IMR-90 (cell line): ENCODE data around the gene SEPTIN8. TPM values are rescaled to one million over a fixed set of nuclear protein-coding genes. Genes with fewer than 3 reads are reported as not detected.
A peak's percentile ranks its signal among the peaks of the same experiment; 100 is the strongest.

ENCODE experiments used
- ATAC-seq: fragments of 200-7000 bp; cut with Tn5 transposase; 2 replicates; pipeline ENCODE4 v1.9.1; 2020; ENCODE audit warnings: low read depth, mild to moderate bottlenecking, moderate library complexity
- BruUV-seq: library from RNA; stranded (reverse); fragments of 400-500 nt; replicated peaks from 2 replicates; lab custom pipeline; 2021; lab: Mats Ljungman, UMichigan
- CTCF ChIA-PET: fragments of 300-600 bp; formaldehyde crosslinking; extraction: SDS; loops from one replicate; lab custom pipeline; 2021; ENCODE audit warnings: antibody characterized with exemption; lab: Yijun Ruan, JAX
- POLR2A ChIA-PET: fragments of 300-600 bp; sonication (Branson Sonifier 250); formaldehyde crosslinking; loops from one replicate; lab custom pipeline; 2022; ENCODE audit warnings: antibody characterized with exemption; ENCODE audit not compliant: unreplicated experiment; lab: Charles Lee
- DNase-seq: peaks from one replicate; pipeline ENCODE4 v3.0.0; 2013
- H2AFZ ChIP-seq: replicated peaks from 2 replicates; pipeline ENCODE3; 2013; ENCODE audit warnings: low read length, mild to moderate bottlenecking; ENCODE audit not compliant: poor library complexity
- H2AK5ac ChIP-seq: 2 replicates; pipeline ENCODE4 v1.6.1; 2013; ENCODE audit warnings: low read depth, low read length, inconsistent platforms
- H2AK9ac ChIP-seq: replicated peaks from 2 replicates; pipeline ENCODE3; 2013; ENCODE audit warnings: mild to moderate bottlenecking, low read depth, low read length, moderate library complexity; ENCODE audit not compliant: poor library complexity
- H2BK120ac ChIP-seq: 2 replicates; pipeline ENCODE4 v1.6.1; 2013; ENCODE audit warnings: low read depth, low read length, inconsistent platforms
- H2BK15ac ChIP-seq: 3 replicates; pipeline ENCODE4 v1.6.1; 2013; ENCODE audit warnings: low read depth, low read length, inconsistent platforms
- H2BK20ac ChIP-seq: 2 replicates; pipeline ENCODE4 v1.6.1; 2013; ENCODE audit warnings: low read depth, mild to moderate bottlenecking, inconsistent platforms, low read length, moderate library complexity
- H2BK5ac ChIP-seq: 2 replicates; pipeline ENCODE4 v1.6.1; 2013; ENCODE audit warnings: mild to moderate bottlenecking, low read depth, low read length, inconsistent platforms; ENCODE audit not compliant: poor library complexity, severe bottlenecking
- H3K14ac ChIP-seq: replicated peaks from 2 replicates; pipeline ENCODE4 v1.6.1; 2013; ENCODE audit warnings: low read depth, low read length, inconsistent platforms
- H3K18ac ChIP-seq: 2 replicates; pipeline ENCODE4 v1.6.1; 2013; ENCODE audit warnings: low read depth, low read length, control low read depth
- H3K23ac ChIP-seq: 2 replicates; pipeline ENCODE4 v1.6.1; 2013; ENCODE audit warnings: low read depth, low read length, inconsistent platforms
- H3K27ac ChIP-seq: 2 replicates; pipeline ENCODE4 v1.5.1; 2013; ENCODE audit warnings: mild to moderate bottlenecking, control low read depth, low read length; ENCODE audit not compliant: insufficient read depth
- H3K27me3 ChIP-seq: 2 replicates; pipeline ENCODE4 v1.6.1; 2013; ENCODE audit warnings: low read length; ENCODE audit not compliant: control insufficient read depth, insufficient read depth
- H3K36me3 ChIP-seq: 2 replicates; pipeline ENCODE4 v1.6.1; 2013; ENCODE audit warnings: low read length, mixed read lengths; ENCODE audit not compliant: control insufficient read depth, insufficient read depth
- H3K4ac ChIP-seq: 2 replicates; pipeline ENCODE4 v1.6.1; 2013; ENCODE audit warnings: low read depth, low read length, inconsistent platforms
- H3K4me1 ChIP-seq: 2 replicates; pipeline ENCODE4 v1.6.1; 2013; ENCODE audit warnings: low read length, mixed read lengths; ENCODE audit not compliant: control insufficient read depth, insufficient read depth
- H3K4me2 ChIP-seq: 2 replicates; pipeline ENCODE4 v1.6.1; 2013; ENCODE audit warnings: low read depth, mild to moderate bottlenecking, control low read depth, low read length, moderate library complexity
- H3K4me3 ChIP-seq: 2 replicates; pipeline ENCODE4 v1.5.1; 2013; ENCODE audit warnings: low read depth, mild to moderate bottlenecking, control low read depth, low read length, moderate library complexity; ENCODE audit not compliant: insufficient read depth
- H3K56ac ChIP-seq: 2 replicates; pipeline ENCODE4 v1.6.1; 2013; ENCODE audit warnings: low read length, inconsistent platforms; ENCODE audit not compliant: insufficient read depth; ENCODE audit errors: extremely low read depth
- H3K79me1 ChIP-seq, 2 experiments: 2 replicates each; pipeline ENCODE4 v1.6.1; 2013; ENCODE audit warnings: low read length in 2 of 2, inconsistent platforms in 1 of 2, low read depth in 1 of 2
- H3K9ac ChIP-seq: 2 replicates; pipeline ENCODE4 v1.6.1; 2013; ENCODE audit warnings: low read depth, low read length, control low read depth
- H3K9me1 ChIP-seq: 2 replicates; pipeline ENCODE4 v1.6.1; 2013; ENCODE audit warnings: low read length, inconsistent platforms; ENCODE audit not compliant: insufficient read depth
- H3K9me3 ChIP-seq: 2 replicates; pipeline ENCODE4 v1.6.1; 2013; ENCODE audit warnings: low read length; ENCODE audit not compliant: control insufficient read depth, insufficient read depth
- H4K20me1 ChIP-seq: 2 replicates; pipeline ENCODE4 v1.6.1; 2013; ENCODE audit warnings: low read length, inconsistent platforms; ENCODE audit not compliant: insufficient read depth
- H4K5ac ChIP-seq: 2 replicates; pipeline ENCODE4 v1.6.1; 2013; ENCODE audit warnings: mild to moderate bottlenecking, low read depth, low read length, control low read depth
- H4K8ac ChIP-seq, 2 experiments: 2 replicates each; pipeline ENCODE4 v1.6.1; 2013; ENCODE audit warnings: low read depth in 2 of 2, low read length in 2 of 2, control low read depth in 1 of 2, inconsistent platforms in 1 of 2
- H4K91ac ChIP-seq: 2 replicates; pipeline ENCODE4 v1.6.1; 2013; ENCODE audit warnings: low read depth, low read length, inconsistent platforms; ENCODE audit not compliant: insufficient read depth
- BHLHE40 ChIP-seq: fragments of 150-350 bp; IDR thresholded peaks from 2 replicates; pipeline ENCODE4 v1.6.1; 2016; ENCODE audit warnings: mild to moderate bottlenecking, low read depth, low read length
- CEBPB ChIP-seq: IDR thresholded peaks from 2 replicates; pipeline ENCODE4 v1.6.1; 2012; ENCODE audit warnings: low read depth, low read length, improper control_type of control experiment
- CHD1 ChIP-seq: IDR thresholded peaks from 2 replicates; pipeline ENCODE4 v1.6.1; 2012; ENCODE audit warnings: low read depth, low read length, improper control_type of control experiment
- FOS ChIP-seq: fragments of 150-350 bp; IDR thresholded peaks from 2 replicates; pipeline ENCODE4 v1.6.1; 2016; ENCODE audit warnings: low read depth, low read length
- MAFK ChIP-seq: IDR thresholded peaks from 2 replicates; pipeline ENCODE4 v1.6.1; 2012; ENCODE audit warnings: low read depth, low read length, improper control_type of control experiment
- MAZ ChIP-seq: IDR thresholded peaks from 2 replicates; pipeline ENCODE4 v1.6.1; 2012; ENCODE audit warnings: low read depth, mild to moderate bottlenecking, low read length, improper control_type of control experiment, moderate library complexity, borderline replicate concordance
- MXI1 ChIP-seq: IDR thresholded peaks from 2 replicates; pipeline ENCODE4 v1.6.1; 2012; ENCODE audit warnings: low read depth, mild to moderate bottlenecking, low read length, moderate library complexity, borderline replicate concordance
- NFE2L2 ChIP-seq: fragments of 150-350 bp; IDR thresholded peaks from 2 replicates; pipeline ENCODE4 v1.6.1; 2016; ENCODE audit warnings: low read depth, mild to moderate bottlenecking, low read length
- POLR2A ChIP-seq: IDR thresholded peaks from 2 replicates; pipeline ENCODE4 v1.6.1; 2012; ENCODE audit warnings: mild to moderate bottlenecking, low read depth, low read length
- RAD21 ChIP-seq: IDR thresholded peaks from 2 replicates; pipeline ENCODE4 v1.6.1; 2012; ENCODE audit warnings: low read length, improper control_type of control experiment
- RCOR1 ChIP-seq: IDR thresholded peaks from 2 replicates; pipeline ENCODE4 v1.6.1; 2012; ENCODE audit warnings: mild to moderate bottlenecking, low read length, improper control_type of control experiment; ENCODE audit not compliant: insufficient replicate concordance
- RFX5 ChIP-seq: IDR thresholded peaks from 2 replicates; pipeline ENCODE4 v1.8.0; 2012; ENCODE audit warnings: low read depth, mild to moderate bottlenecking, low read length, moderate library complexity
- SMC3 ChIP-seq: fragments of 150-350 bp; IDR thresholded peaks from 2 replicates; pipeline ENCODE4 v1.6.1; 2016; ENCODE audit warnings: low read depth, mild to moderate bottlenecking, antibody characterized with exemption, low read length, moderate library complexity
- WGBS, 2 experiments: methylation state at CpG; one replicate each; pipeline versions ENCODE4 v1.1.5 to v1.1.7; 2013; ENCODE audit warnings: missing lambda C conversion rate in 2 of 2; ENCODE audit not compliant: insufficient read length in 1 of 2; ENCODE audit errors: extremely low coverage in 2 of 2; 5-methylcytosine and 5-hydroxymethylcytosine counted together
- dilution Hi-C: fragments of 300-500 bp; cut with HindIII; formaldehyde crosslinking; loops from one replicate; pipeline ENCODE4 v1.14.3; 2018; ENCODE audit warnings: low sequenced_read_pairs; ENCODE audit not compliant: unreplicated experiment
- in situ Hi-C: fragments of 300-500 bp; cut with MboI; formaldehyde crosslinking; loops from 3 replicates; pipeline ENCODE4 v1.14.3; 2019; ENCODE audit warnings: low sequenced_read_pairs, inconsistent platforms, mixed read lengths
- intact Hi-C: fragments of 100-400 bp; cut with micrococcal nuclease; formaldehyde crosslinking; loops from 2 replicates; pipeline ENCODE4 v1.10.0; 2022
- polyA plus RNA-seq, 3 experiments: library from polyadenylated mRNA; depleted of rRNA; stranded (reverse); fragments of >200 nt; gene quantifications; 2 replicates each; pipeline ENCODE4 v1.2.3, GENCODE V29; 2012; ENCODE audit warnings: low replicate concordance in 1 of 3
- total RNA-seq: library from RNA; depleted of rRNA; stranded (reverse); fragments of >200 nt; gene quantifications from 2 replicates; pipeline ENCODE4 v1.2.3, GENCODE V29; 2012
- TF ChIP-seq, protein P1 (sequence below): conservative IDR thresholded peaks from 2 replicates; pipeline ENCODE4 v1.5.1; 2012; ENCODE audit warnings: mild to moderate bottlenecking, low read depth, low read length, improper control_type of control experiment
- TF ChIP-seq, protein P2 (sequence below): fragments of 150-350 bp; IDR thresholded peaks from 2 replicates; pipeline ENCODE4 v1.6.1; 2016; ENCODE audit warnings: low read depth, mild to moderate bottlenecking, low read length, moderate library complexity, borderline replicate concordance
- TF ChIP-seq, protein P3 (sequence below): fragments of 150-350 bp; IDR thresholded peaks from 2 replicates; pipeline ENCODE4 v1.6.1; 2017; ENCODE audit warnings: mild to moderate bottlenecking, antibody characterized with exemption, low read length, low read depth

The SEPTIN8 gene
- total and polyA plus RNA-seq, 2 of the 4 experiments (the other 2 are of a cell fraction): 56.2 to 67.2 TPM

DNA sequence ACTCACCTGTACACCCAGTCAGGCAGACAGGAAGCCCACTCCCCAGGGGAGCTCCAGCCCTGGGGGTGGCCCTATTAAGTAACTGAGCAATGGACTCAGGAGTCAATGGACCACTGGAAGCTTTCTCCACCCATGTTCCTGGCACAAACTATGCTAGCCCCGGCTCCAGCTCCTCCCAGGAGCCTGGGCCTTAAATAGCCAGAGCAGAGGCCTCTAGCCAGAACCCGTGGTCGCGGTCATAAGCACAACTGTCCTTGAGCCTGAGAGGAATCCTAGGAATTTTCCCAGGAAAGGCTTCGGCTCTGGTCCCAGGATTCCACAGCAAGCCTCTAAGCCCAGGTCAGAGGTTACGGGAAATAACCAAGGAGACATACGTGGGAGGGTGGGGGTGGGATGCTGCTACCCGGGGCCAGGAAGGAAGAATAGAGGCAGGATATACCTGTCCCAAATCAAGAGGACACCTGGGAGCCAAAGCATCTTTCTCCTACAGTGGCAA lies 5.5 kb downstream of the SEPTIN8 start:
- ChIA-PET POLR2A (no interaction called here), CTCF (interaction anchor here (0.6 kb wide), 1 partner anchor 87 kb away, joined by 3 read pairs; no protein-coding TSS in a partner anchor)
- TF ChIP-seq CEBPB (no peak), SMC3 (no peak), NFE2L2 (no peak), BHLHE40 (no peak), RFX5 (no peak), RAD21 (no peak), RCOR1 (no peak), FOS (no peak), MXI1 (no peak), MAFK (no peak), MAZ (no peak), CHD1 (no peak), POLR2A (no peak)
- TF ChIP-seq, protein P1, sequence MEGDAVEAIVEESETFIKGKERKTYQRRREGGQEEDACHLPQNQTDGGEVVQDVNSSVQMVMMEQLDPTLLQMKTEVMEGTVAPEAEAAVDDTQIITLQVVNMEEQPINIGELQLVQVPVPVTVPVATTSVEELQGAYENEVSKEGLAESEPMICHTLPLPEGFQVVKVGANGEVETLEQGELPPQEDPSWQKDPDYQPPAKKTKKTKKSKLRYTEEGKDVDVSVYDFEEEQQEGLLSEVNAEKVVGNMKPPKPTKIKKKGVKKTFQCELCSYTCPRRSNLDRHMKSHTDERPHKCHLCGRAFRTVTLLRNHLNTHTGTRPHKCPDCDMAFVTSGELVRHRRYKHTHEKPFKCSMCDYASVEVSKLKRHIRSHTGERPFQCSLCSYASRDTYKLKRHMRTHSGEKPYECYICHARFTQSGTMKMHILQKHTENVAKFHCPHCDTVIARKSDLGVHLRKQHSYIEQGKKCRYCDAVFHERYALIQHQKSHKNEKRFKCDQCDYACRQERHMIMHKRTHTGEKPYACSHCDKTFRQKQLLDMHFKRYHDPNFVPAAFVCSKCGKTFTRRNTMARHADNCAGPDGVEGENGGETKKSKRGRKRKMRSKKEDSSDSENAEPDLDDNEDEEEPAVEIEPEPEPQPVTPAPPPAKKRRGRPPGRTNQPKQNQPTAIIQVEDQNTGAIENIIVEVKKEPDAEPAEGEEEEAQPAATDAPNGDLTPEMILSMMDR: no peak
- TF ChIP-seq, protein P2, sequence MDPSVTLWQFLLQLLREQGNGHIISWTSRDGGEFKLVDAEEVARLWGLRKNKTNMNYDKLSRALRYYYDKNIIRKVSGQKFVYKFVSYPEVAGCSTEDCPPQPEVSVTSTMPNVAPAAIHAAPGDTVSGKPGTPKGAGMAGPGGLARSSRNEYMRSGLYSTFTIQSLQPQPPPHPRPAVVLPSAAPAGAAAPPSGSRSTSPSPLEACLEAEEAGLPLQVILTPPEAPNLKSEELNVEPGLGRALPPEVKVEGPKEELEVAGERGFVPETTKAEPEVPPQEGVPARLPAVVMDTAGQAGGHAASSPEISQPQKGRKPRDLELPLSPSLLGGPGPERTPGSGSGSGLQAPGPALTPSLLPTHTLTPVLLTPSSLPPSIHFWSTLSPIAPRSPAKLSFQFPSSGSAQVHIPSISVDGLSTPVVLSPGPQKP: no peak
- TF ChIP-seq, protein P3, sequence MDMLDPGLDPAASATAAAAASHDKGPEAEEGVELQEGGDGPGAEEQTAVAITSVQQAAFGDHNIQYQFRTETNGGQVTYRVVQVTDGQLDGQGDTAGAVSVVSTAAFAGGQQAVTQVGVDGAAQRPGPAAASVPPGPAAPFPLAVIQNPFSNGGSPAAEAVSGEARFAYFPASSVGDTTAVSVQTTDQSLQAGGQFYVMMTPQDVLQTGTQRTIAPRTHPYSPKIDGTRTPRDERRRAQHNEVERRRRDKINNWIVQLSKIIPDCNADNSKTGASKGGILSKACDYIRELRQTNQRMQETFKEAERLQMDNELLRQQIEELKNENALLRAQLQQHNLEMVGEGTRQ: no peak
- Histone ChIP-seq H3K14ac (no peak overlapping the region), H2BK120ac (no peak overlapping the region; the same call in 1 of the 2 replicates), H3K79me1 (peaks cover 53 to 91% of the 10 kb centered on the region in 2 experiments), H3K18ac (no peak overlapping the region), H3K9me1 (peaks cover 62% of the 10 kb centered on the region), H2AK5ac (no peak overlapping the region), H3K4me3 (no peak overlapping the region), H3K4ac (no peak overlapping the region; the same call in 1 of the 2 replicates), H3K9ac (no peak overlapping the region), H3K27me3 (no peaks in the 10 kb centered on the region), H3K23ac (no peak overlapping the region), H2BK15ac (no peak overlapping the region), H2AFZ (no peak overlapping the region), H2BK5ac (no peak overlapping the region), H3K36me3 (no peaks in the 10 kb centered on the region), H4K91ac (no peak overlapping the region), H2AK9ac (no peak overlapping the region), H4K5ac (no peak overlapping the region), H2BK20ac (no peak overlapping the region), H3K27ac (no peak overlapping the region), H4K20me1 (peaks cover 70% of the 10 kb centered on the region), H3K9me3 (no peaks in the 10 kb centered on the region), H3K56ac (no peak overlapping the region), H3K4me1 (peaks cover 31% of the 10 kb centered on the region), H4K8ac (no peak overlapping the region), H3K4me2 (no peak overlapping the region)
- DNase-seq (peak; percentile 67), ATAC-seq (no peak)
- no TSS peak for BruUV-seq
- 69% methylated on average over 5 of the region's 8 CpGs; no CpG with 5 or more reads in 1 of the 2 experiments for WGBS, 2 experiments
- in situ Hi-C loops (no loop called here), dilution Hi-C loops (no loop called here), intact Hi-C loops (no loop called here)
